Ectodermal cell (in vitro differentiated cells): ENCODE data around the gene NOL4L.
A peak's percentile ranks its signal among the peaks of the same experiment; 100 is the strongest.

Source experiments
- H3K27ac ChIP-seq: 2 replicates; pipeline ENCODE4 v1.7.0; 2013; ENCODE audit warnings: mild to moderate bottlenecking, low read depth, low read length; ENCODE audit not compliant: insufficient read depth, poor library complexity, severe bottlenecking
- H3K27me3 ChIP-seq: 2 replicates; pipeline ENCODE4 v1.7.0; 2013; ENCODE audit warnings: mild to moderate bottlenecking, low read length; ENCODE audit not compliant: insufficient read depth, control insufficient read depth, poor library complexity, severe bottlenecking
- H3K36me3 ChIP-seq: one replicate; pipeline ENCODE4 v1.7.0; 2013; ENCODE audit warnings: low read length; ENCODE audit not compliant: control insufficient read depth, insufficient read depth
- H3K4me1 ChIP-seq: one replicate; pipeline ENCODE4 v1.7.0; 2013; ENCODE audit warnings: low read length; ENCODE audit not compliant: control insufficient read depth, insufficient read depth
- H3K4me3 ChIP-seq: 2 replicates; pipeline ENCODE4 v1.7.0; 2013; ENCODE audit warnings: low read depth, low read length, control low read depth; ENCODE audit not compliant: insufficient read depth
- H3K9me3 ChIP-seq: 2 replicates; pipeline ENCODE4 v1.7.0; 2013; ENCODE audit warnings: mild to moderate bottlenecking, low read length, moderate library complexity; ENCODE audit not compliant: control insufficient read depth
- WGBS, 2 experiments: methylation state at CpG; one replicate each; pipeline ENCODE4 v1.1.7; 2013; ENCODE audit warnings: missing lambda C conversion rate in 2 of 2; 5-methylcytosine and 5-hydroxymethylcytosine counted together

The NOL4L gene

DNA sequence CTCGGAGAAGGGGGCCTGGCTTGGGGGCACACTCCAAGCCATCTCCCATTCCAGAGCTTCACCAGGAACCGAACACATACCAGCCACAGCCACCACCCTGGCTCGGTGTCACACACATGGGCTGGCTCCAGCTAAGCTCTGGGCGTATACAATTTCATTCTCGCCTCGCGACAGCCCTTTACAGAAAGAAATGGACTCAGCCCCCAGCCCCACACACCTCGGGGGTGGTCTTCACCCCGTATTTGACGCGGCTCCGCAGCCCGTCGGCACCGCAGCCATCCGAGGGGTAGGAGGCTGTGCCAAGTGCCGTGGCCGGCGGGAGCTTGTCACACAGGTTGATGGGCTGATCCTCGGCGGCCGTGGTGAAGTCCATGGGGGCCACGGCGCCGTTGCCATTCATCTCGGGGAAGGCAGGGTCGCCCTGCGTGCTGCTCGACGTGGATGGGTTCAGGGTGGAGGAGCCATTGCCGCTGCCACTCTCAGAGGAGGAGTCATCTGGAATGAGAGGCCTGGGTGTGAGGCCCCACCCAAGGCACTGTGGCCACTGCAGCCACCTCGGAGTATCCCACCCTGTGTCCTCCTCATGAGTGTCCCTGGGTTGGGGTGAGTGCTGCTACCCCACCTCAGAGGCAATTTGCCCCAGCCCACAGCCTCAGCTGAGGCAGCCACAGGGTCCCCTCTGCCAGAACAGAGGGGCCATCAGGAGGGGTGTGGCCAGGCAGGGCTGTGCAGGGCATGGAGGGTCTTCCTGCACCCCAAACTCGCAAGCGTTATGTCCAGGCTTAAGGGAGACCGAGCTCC lies 129.0 kb downstream of the NOL4L start:
- H3K36me3 ChIP-seq: peaks cover 14% of the 10 kb centered on the region
- H3K9me3 ChIP-seq: no peaks in the 10 kb centered on the region
- peak overlapping the region; percentile 39 for H3K4me3 ChIP-seq
- H3K4me1 ChIP-seq: peaks cover 27% of the 10 kb centered on the region
- no peaks in the 10 kb centered on the region for H3K27me3 ChIP-seq
- 94 to 95% methylated on average over 35 of the region's 35 CpGs for WGBS, 2 experiments
- H3K27ac ChIP-seq: peak overlapping the region; percentile 97

- H3K4me1 ChIP-seq: peaks cover 24% of the 10 kb centered on the region
- no peaks in the 10 kb centered on the region for H3K27me3 ChIP-seq
- H3K27ac ChIP-seq: no peak overlapping the region
- 91 to 94% methylated on average over 12 of the region's 12 CpGs for WGBS, 2 experiments
- H3K9me3 ChIP-seq: no peaks in the 10 kb centered on the region
- H3K36me3 ChIP-seq: peaks cover 14% of the 10 kb centered on the region
- no peak overlapping the region for H3K4me3 ChIP-seq
Measured at GRCh38 chr20:32455171-32455900, 129.8 kb downstream of the NOL4L start.

GRCh38 chr20:32454164-32455145 lies 130.7 kb downstream of the NOL4L start:
- WGBS, 2 experiments: 94 to 96% methylated on average over 31 of the region's 31 CpGs
- Histone ChIP-seq H3K36me3 (peaks cover 18% of the 10 kb centered on the region), H3K4me1 (peaks cover 22% of the 10 kb centered on the region), H3K4me3 (no peak overlapping the region), H3K27ac (no peak overlapping the region), H3K27me3 (no peaks in the 10 kb centered on the region), H3K9me3 (no peaks in the 10 kb centered on the region)

GRCh38 chr20:32453467-32454163 lies 131.5 kb downstream of the NOL4L start:
- peaks cover 21% of the 10 kb centered on the region for H3K36me3 ChIP-seq
- H3K4me3 ChIP-seq: no peak overlapping the region
- H3K27ac ChIP-seq: no peak overlapping the region
- H3K9me3 ChIP-seq: no peaks in the 10 kb centered on the region
- H3K4me1 ChIP-seq: peaks cover 21% of the 10 kb centered on the region
- H3K27me3 ChIP-seq: no peaks in the 10 kb centered on the region
- 96% methylated on average over 28 of the region's 28 CpGs for WGBS, 2 experiments

DNA sequence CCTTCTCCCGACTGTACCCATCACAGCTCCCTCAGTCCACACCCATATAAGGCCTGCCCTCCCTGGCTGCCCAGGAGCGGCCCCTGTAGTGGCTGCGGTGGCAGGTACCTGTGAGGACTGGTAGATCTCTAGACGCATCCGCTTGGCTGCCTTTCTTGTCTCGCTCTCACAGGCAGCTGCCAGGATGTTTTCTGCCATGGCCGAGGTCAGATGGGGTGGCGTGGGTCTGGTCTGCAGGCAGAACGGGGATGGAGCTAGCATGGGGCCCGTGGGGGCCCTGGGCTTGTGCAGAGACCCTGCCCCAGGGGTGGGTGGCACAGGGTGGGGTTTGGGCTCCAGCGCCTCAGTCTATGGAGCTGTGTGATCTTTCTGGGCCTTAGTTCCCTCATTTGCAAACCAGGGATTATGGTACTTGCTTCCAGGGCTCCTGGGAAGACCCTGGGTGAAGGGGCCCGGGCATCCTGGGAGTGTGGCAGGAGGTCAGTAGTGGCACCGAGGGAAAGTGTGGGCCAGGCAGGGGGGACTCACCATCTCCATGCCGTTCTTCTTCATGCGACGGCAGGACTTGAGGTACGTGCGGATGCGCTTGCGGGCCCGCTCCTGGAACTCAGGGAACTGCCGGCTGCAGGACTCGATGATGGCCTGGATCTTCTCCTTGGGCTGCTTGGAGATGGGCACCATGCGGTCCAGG lies 132.2 kb downstream of the NOL4L start:
- H3K27me3 ChIP-seq: no peaks in the 10 kb centered on the region
- peaks cover 21% of the 10 kb centered on the region for H3K36me3 ChIP-seq
- no peak overlapping the region for H3K27ac ChIP-seq
- 96% methylated on average over 24 of the region's 24 CpGs for WGBS, 2 experiments
- H3K4me3 ChIP-seq: no peak overlapping the region
- no peaks in the 10 kb centered on the region for H3K9me3 ChIP-seq
- H3K4me1 ChIP-seq: peaks cover 15% of the 10 kb centered on the region

DNA sequence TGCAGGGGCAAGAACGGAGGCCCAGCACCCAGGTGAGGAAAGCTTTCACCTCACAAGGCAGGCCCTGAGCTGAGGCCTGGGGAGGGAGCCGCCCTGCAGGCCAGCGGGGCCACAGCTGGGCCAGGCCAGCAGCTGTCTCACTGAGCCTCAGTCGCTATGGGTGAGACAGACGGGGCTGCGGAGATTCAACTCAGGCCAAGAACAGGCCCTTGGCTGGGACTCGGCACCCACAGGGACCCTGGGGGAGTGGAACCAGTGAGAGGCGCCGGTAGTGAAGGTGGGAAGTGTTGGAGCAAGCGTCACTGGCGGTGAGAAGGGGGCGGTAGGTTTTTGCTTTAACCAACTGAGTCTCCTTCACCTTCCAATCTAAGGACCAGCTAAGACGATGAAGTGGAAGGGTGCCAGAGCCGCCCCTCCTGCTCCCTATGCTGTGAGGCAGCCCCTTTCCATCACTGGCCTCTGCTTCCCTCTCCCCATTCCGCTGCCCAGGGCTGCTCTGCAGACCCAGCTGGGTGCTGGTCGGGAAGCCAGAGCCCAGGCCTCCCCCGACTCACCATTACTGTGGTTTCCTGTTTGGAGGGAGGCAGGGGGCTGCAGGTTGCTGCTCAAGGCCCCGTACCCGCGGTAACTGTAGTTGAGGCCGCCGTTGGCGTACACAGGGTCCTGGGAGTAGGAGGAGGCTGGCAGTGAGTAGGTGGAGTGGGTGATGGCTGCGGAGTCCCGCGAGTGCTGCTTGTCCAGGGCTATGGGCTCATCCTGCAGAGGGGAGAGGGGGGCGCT lies 133.3 kb downstream of the NOL4L start:
- no peak overlapping the region for H3K4me3 ChIP-seq
- peaks cover 21% of the 10 kb centered on the region for H3K36me3 ChIP-seq
- H3K9me3 ChIP-seq: no peaks in the 10 kb centered on the region
- WGBS, 2 experiments: 93 to 94% methylated on average over 27 of the region's 27 CpGs
- H3K27me3 ChIP-seq: no peaks in the 10 kb centered on the region
- H3K4me1 ChIP-seq: peaks cover 10% of the 10 kb centered on the region
- H3K27ac ChIP-seq: no peak overlapping the region

- no peak overlapping the region for H3K4me3 ChIP-seq
- WGBS, 2 experiments: 95 to 96% methylated on average over 8 of the region's 8 CpGs
- H3K27ac ChIP-seq: no peak overlapping the region
- peaks cover 8% of the 10 kb centered on the region for H3K4me1 ChIP-seq
- no peaks in the 10 kb centered on the region for H3K27me3 ChIP-seq
- peaks cover 21% of the 10 kb centered on the region for H3K36me3 ChIP-seq
- H3K9me3 ChIP-seq: no peaks in the 10 kb centered on the region
Measured at GRCh38 chr20:32451340-32451681, 133.8 kb downstream of the NOL4L start.

DNA sequence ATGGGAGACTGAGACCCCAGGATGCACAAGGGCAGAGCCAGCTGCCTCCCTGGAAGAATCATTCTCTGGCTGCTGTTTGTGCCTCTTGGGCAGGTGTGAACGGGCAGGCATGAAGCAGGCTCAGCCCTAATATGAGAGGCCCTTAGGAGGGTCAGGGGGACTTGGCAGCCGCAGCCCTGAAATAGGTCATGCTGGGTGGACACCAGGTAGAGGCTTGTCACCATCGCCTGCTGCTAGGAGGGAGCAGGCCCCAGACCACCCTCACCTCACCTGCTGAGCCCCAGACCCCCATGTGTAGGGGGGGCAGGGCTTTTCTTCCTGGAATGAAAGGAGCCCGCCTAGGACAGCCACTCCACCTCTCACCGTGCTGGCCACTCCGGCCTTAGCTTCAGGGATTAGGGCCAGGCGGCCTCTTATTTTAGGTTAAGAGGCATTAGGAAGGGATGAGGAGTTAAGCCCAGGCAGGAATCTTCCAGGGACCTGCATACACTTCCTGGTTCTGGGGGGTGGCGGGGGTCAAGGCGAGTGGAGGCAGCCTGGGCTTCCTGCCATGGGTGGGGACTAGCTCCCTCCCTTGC lies 134.6 kb downstream of the NOL4L start:
- no peak overlapping the region for H3K27ac ChIP-seq
- H3K36me3 ChIP-seq: peaks cover 21% of the 10 kb centered on the region
- H3K4me1 ChIP-seq: peaks cover 11% of the 10 kb centered on the region
- WGBS, 2 experiments: 86 to 90% methylated on average over 9 of the region's 9 CpGs
- no peaks in the 10 kb centered on the region for H3K27me3 ChIP-seq
- no peaks in the 10 kb centered on the region for H3K9me3 ChIP-seq
- H3K4me3 ChIP-seq: no peak overlapping the region
